ENCODE data around the gene SLC10A7. TPM values are rescaled to one million over a fixed set of nuclear protein-coding genes. Genes with fewer than 3 reads are reported as not detected.

The SLC10A7 gene
- total and polyA plus RNA-seq, 9 of the 15 experiments (the other 6 are each of a cell fraction or from before 2014, with no cell fraction given), result 6.4 to 22.8 (median 16.1) TPM

- TF ChIP-seq CCAR2 (IDR thresholded peaks at IDR 0.05; ENCODE audit: low read depth, low read length), result no peak
Measured at GRCh38 chr4:146465628-146466027, 56.1 kb downstream of the SLC10A7 start (continued).

- intact Hi-C loops (cut with micrococcal nuclease), result no loop called here
- no peaks in the 10 kb centered on the region for H3K9me3 ChIP-seq (replicated peaks; ENCODE audit: control insufficient read depth, insufficient read depth, low read depth, low read length)
- no peak overlapping the region for H3K4me3 ChIP-seq
- TF ChIP-seq PHB2 (IDR thresholded peaks at IDR 0.05; ENCODE audit: low read depth), result no peak
- TF ChIP-seq FIP1L1 (IDR thresholded peaks at IDR 0.05; ENCODE audit: low read depth, low read length, poor library complexity, severe bottlenecking), result no peak
- TF ChIP-seq UBTF (IDR thresholded peaks at IDR 0.05; ENCODE audit: borderline replicate concordance in 1 of 2, low read depth in 2 of 2, low read length in 2 of 2), result no peak
- no peaks in the 10 kb centered on the region for H3K9me1 ChIP-seq (ENCODE audit: control insufficient read depth, insufficient read depth, low read length)
- no peak overlapping the region for H3K4me2 ChIP-seq (ENCODE audit: insufficient read depth, low read length)
- H3K36me3 ChIP-seq (ENCODE audit: control insufficient read depth, insufficient read depth, low read length), result no peaks in the 10 kb centered on the region
- ATAC-seq, result no peak
- H3K9ac ChIP-seq (ENCODE audit: insufficient read depth in 1 of 2, low read depth in 2 of 2, low read length in 2 of 2), result no peak overlapping the region
- DNase-seq (ENCODE audit: extremely low read depth in 1 of 4, low spot score in 3 of 4), result no peak
- H2AFZ ChIP-seq (ENCODE audit: low read depth, low read length), result no peak overlapping the region
- ChIA-PET POLR2A (interaction anchor here (0.7 to 1.1 kb wide), 2 partner anchors 9 to 48 kb away, joined by 3 read pairs; no protein-coding TSS in a partner anchor), CTCF (ENCODE audit: low intra/inter-chr PET ratio) (no interaction called here)
- H3K4me1 ChIP-seq (replicated peaks in 1 of 2; ENCODE audit: control insufficient read depth in 2 of 2, insufficient read depth in 2 of 2, low read length in 2 of 2), result no peaks in the 10 kb centered on the region
- in situ Hi-C loops (cut with MboI), result no loop called here
- no peaks in the 10 kb centered on the region for H3K27me3 ChIP-seq (ENCODE audit: control insufficient read depth in 2 of 2, insufficient read depth in 2 of 2, low read length in 2 of 2)
- no peak for FAIRE-seq
- no peaks in the 10 kb centered on the region for H3K79me2 ChIP-seq (ENCODE audit: control insufficient read depth, insufficient read depth, low read length)
- no TSS peak for BruUV-seq (replicated peaks)
- H3K27ac ChIP-seq (ENCODE audit: extremely low read depth, low read depth, low read length), result no peak overlapping the region
- H4K20me1 ChIP-seq (replicated peaks; ENCODE audit: control insufficient read depth, insufficient read depth, low read length), result no peaks in the 10 kb centered on the region
Measured at GRCh38 chr4:146462251-146462650, 59.5 kb downstream of the SLC10A7 start.

All from K562 (cell line).